Measurements from ENCODE around the gene TEX36. TPM values are rescaled to one million over a fixed set of nuclear protein-coding genes. Genes with fewer than 3 reads are reported as not detected.

The TEX36 gene
- total RNA-seq, 4 donors from 2014 or later, result not detected

GRCh38 chr10:125693524-125693847 is 10.5 kb upstream of the TEX36 start:
- no peak overlapping the region for H3K4me3 ChIP-seq
- no peak for TF ChIP-seq CTCF (IDR thresholded peaks at IDR 0.05)
- no peak for TF ChIP-seq POLR2A (IDR thresholded peaks at IDR 0.05)
- H3K9me3 ChIP-seq, result no peaks in the 10 kb centered on the region
- H3K27me3 ChIP-seq, result no peaks in the 10 kb centered on the region
- H3K36me3 ChIP-seq, result no peaks in the 10 kb centered on the region
- H3K27ac ChIP-seq, result no peak overlapping the region
- DNase-seq, result no peak
- no peaks in the 10 kb centered on the region for H3K4me1 ChIP-seq

GRCh38 chr10:125692601-125693523 is 9.9 kb upstream of the TEX36 start:
- DNase-seq, result no peak
- no peaks in the 10 kb centered on the region for H3K27me3 ChIP-seq
- TF ChIP-seq POLR2A (IDR thresholded peaks at IDR 0.05), result no peak
- TF ChIP-seq CTCF (IDR thresholded peaks at IDR 0.05), result no peak
- no peaks in the 10 kb centered on the region for H3K4me1 ChIP-seq
- no peak overlapping the region for H3K4me3 ChIP-seq
- no peak overlapping the region for H3K27ac ChIP-seq
- no peaks in the 10 kb centered on the region for H3K36me3 ChIP-seq
- no peaks in the 10 kb centered on the region for H3K9me3 ChIP-seq

GRCh38 chr10:125692196-125692595 is 9.2 kb upstream of the TEX36 start:
- DNase-seq, result no peak
- no peaks in the 10 kb centered on the region for H3K36me3 ChIP-seq
- TF ChIP-seq CTCF (IDR thresholded peaks at IDR 0.05) (no peak), POLR2A (IDR thresholded peaks at IDR 0.05) (no peak)

GRCh38 chr10:125691160-125691981 is 8.4 kb upstream of the TEX36 start:
- Histone ChIP-seq H3K4me3 (no peak overlapping the region), H3K36me3 (no peaks in the 10 kb centered on the region), H3K4me1 (no peaks in the 10 kb centered on the region), H3K27me3 (no peaks in the 10 kb centered on the region), H3K9me3 (no peaks in the 10 kb centered on the region), H3K27ac (no peak overlapping the region)
- TF ChIP-seq CTCF (IDR thresholded peaks at IDR 0.05) (no peak), POLR2A (IDR thresholded peaks at IDR 0.05) (no peak)
- no peak for DNase-seq

More at GRCh38 chr10:125692196-125692595, 9.2 kb upstream of the TEX36 start:
- H3K27ac ChIP-seq, result no peak overlapping the region
- H3K27me3 ChIP-seq, result no peaks in the 10 kb centered on the region
- no peaks in the 10 kb centered on the region for H3K9me3 ChIP-seq
- no peaks in the 10 kb centered on the region for H3K4me1 ChIP-seq
- H3K4me3 ChIP-seq, result no peak overlapping the region

- Histone ChIP-seq H3K4me3 (no peak overlapping the region), H3K36me3 (no peaks in the 10 kb centered on the region), H3K4me1 (no peaks in the 10 kb centered on the region), H3K9me3 (no peaks in the 10 kb centered on the region), H3K27ac (no peak overlapping the region), H3K27me3 (no peaks in the 10 kb centered on the region)
- no peak for DNase-seq
- no peak for TF ChIP-seq CTCF (IDR thresholded peaks at IDR 0.05)
- no peak for TF ChIP-seq POLR2A (IDR thresholded peaks at IDR 0.05)
Measured at GRCh38 chr10:125689955-125690569, 7.1 kb upstream of the TEX36 start.

All from Peyer's patch (tissue), 4 donors.